ENCODE results near the gene RRM2. TPM values are rescaled to one million over a fixed set of nuclear protein-coding genes. Genes with fewer than 3 reads are reported as not detected.

RRM2 gene
- total and polyA plus RNA-seq, 8 donors: 1.2 to 30.3 (median 12.8) TPM

DNA sequence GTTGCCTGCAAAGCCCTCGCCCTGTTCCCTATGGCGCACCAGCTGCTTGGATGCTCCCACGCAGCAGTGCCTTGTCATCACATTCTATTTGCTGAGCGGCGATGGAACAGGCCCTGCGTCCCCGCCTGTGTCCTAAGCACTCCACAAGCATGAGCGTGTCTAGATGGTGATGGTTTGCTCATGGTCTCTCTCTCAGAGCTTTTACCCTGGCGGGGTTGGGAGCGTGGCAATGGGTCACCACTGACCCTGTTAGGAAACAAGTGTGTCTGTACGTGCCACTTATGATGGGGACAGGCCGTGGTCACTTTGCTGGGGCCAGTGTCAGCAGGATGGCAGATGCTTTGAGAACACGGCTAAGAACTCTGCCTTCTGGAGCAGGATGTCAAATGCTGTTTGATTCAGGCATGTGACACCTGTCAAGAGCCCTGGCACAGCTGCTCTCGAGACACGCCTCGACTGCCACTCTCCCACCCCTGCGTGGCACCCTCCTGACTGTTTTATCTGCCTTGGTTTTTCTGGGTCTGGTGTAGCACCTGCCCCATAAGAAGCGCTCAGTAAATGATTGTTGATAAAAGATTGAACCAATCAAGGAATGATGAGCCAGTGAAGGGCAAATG, 44.2 kb downstream of the RRM2 start:
- DNase-seq: no peak
- Histone ChIP-seq H3K27me3 (no peaks in the 10 kb centered on the region), H3K27ac (no peak overlapping the region), H3K4me1 (peaks cover 0 to 7% (median 0%) of the 10 kb centered on the region in 4 donors), H3K4me3 (no peak overlapping the region), H3K9me3 (no peaks in the 10 kb centered on the region), H3K36me3 (no peaks in the 10 kb centered on the region)
- intact Hi-C loops (cut with DNase I; ENCODE audit: low total_unique reads): no loop called here
- WGBS, 5 donors: 81 to 92% (median 88%) methylated on average over 18 of the region's 18 CpGs
- TF ChIP-seq, protein P1, sequence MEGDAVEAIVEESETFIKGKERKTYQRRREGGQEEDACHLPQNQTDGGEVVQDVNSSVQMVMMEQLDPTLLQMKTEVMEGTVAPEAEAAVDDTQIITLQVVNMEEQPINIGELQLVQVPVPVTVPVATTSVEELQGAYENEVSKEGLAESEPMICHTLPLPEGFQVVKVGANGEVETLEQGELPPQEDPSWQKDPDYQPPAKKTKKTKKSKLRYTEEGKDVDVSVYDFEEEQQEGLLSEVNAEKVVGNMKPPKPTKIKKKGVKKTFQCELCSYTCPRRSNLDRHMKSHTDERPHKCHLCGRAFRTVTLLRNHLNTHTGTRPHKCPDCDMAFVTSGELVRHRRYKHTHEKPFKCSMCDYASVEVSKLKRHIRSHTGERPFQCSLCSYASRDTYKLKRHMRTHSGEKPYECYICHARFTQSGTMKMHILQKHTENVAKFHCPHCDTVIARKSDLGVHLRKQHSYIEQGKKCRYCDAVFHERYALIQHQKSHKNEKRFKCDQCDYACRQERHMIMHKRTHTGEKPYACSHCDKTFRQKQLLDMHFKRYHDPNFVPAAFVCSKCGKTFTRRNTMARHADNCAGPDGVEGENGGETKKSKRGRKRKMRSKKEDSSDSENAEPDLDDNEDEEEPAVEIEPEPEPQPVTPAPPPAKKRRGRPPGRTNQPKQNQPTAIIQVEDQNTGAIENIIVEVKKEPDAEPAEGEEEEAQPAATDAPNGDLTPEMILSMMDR (IDR thresholded peaks at IDR 0.05): no peak
- TF ChIP-seq POLR2A (IDR thresholded peaks at IDR 0.05) (no peak), EP300 (IDR thresholded peaks at IDR 0.05) (no peak)

DNA sequence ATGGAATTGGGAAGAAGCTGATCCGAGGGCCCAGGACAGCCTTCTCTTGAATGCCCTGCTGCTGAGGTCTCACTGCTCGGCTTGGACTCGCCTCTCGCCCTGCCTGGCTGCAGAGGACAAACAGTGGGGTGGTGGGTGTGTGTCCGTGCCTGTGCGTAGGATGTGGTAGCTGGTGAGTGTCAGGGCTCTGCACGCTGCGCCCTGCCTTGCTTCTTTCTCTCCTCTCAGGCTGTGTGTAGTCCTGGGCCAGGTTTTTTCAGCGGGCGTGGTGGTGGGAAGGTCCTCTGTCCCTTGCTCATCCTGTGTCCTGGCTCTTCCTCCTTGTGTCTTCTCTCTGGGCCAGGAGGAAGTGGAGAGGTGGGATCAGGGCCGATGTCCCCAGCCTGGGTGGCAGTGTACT, 44.8 kb downstream of the RRM2 start:
- 93 to 97% (median 96%) methylated on average over 11 of the region's 11 CpGs for WGBS, 5 donors
- DNase-seq: no peak
- Histone ChIP-seq H3K27ac (no peak overlapping the region), H3K36me3 (no peaks in the 10 kb centered on the region), H3K9me3 (no peaks in the 10 kb centered on the region), H3K27me3 (no peaks in the 10 kb centered on the region), H3K4me3 (no peak overlapping the region), H3K4me1 (peaks cover 0 to 7% (median 0%) of the 10 kb centered on the region in 4 donors)
- TF ChIP-seq POLR2A (IDR thresholded peaks at IDR 0.05) (no peak), EP300 (IDR thresholded peaks at IDR 0.05) (no peak), POLR2AphosphoS5 (IDR thresholded peaks at IDR 0.05) (no peak)
- TF ChIP-seq, protein P1 (IDR thresholded peaks at IDR 0.05): no peak
- intact Hi-C loops (cut with DNase I; ENCODE audit: low total_unique reads): no loop called here

DNA sequence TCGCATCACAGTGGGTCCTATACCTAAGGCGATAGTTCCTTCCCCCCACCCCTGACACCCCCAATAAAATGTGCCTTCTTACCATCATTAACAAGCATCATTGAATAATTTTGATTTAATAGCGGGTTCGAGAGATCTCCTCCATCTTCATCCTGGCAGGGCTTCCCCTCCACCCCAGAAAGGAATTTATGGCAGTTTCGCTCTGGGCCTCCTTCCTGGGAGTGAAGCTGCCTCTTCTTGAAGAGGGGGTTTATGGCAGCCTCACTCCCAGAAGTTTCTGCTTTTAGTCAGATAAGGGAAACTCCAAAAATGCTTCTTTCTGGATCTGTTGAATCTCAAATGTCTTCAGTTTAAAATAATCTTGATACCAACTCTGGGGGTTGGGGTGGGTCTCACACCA, 45.7 kb downstream of the RRM2 start:
- DNase-seq: no peak
- TF ChIP-seq EP300 (IDR thresholded peaks at IDR 0.05) (no peak), POLR2A (IDR thresholded peaks at IDR 0.05) (no peak), POLR2AphosphoS5 (IDR thresholded peaks at IDR 0.05) (no peak)
- TF ChIP-seq, protein P1 (IDR thresholded peaks at IDR 0.05): no peak
- no peaks in the 10 kb centered on the region for H3K27me3 ChIP-seq
- H3K9me3 ChIP-seq: no peaks in the 10 kb centered on the region
- 92 to 97% (median 96%) methylated on average over 5 of the region's 5 CpGs for WGBS, 5 donors
- intact Hi-C loops (cut with DNase I; ENCODE audit: low total_unique reads): no loop called here
- peaks cover 0 to 7% (median 0%) of the 10 kb centered on the region in 4 donors for H3K4me1 ChIP-seq
- H3K4me3 ChIP-seq: no peak overlapping the region
- no peaks in the 10 kb centered on the region for H3K36me3 ChIP-seq
- H3K27ac ChIP-seq: no peak overlapping the region

DNA sequence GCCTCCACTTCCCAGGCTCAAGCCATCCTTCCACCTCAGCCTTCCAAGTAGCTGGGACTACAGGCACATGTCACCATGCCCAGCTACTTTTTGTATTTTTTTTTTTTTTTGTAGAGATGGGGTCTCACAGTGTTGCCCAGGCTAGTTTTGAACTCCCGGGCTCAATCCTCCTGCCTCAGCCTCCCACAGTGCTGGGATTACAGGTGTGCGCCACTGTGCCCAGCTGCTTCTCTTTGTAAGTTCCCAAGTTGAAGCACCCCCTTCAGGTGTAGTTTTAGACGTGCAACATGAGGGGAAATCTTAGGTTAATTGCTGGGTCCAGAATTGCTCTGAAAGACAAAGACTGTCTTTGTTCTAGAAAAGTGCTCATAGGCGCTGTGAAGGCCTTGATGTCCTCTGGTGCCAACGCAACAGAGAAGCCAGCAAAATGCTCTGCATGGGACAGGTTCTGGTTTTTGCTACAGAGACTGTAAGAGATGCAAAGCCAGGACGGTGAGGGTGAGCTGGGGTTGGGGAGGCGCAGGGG, 46.6 kb downstream of the RRM2 start:
- intact Hi-C loops (cut with DNase I; ENCODE audit: low total_unique reads): no loop called here
- Histone ChIP-seq H3K27ac (no peak overlapping the region), H3K9me3 (no peaks in the 10 kb centered on the region), H3K4me1 (peaks cover 0 to 7% (median 0%) of the 10 kb centered on the region in 4 donors), H3K27me3 (no peaks in the 10 kb centered on the region), H3K4me3 (no peak overlapping the region), H3K36me3 (no peaks in the 10 kb centered on the region)
- TF ChIP-seq, protein P1 (IDR thresholded peaks at IDR 0.05): no peak
- TF ChIP-seq POLR2AphosphoS5 (IDR thresholded peaks at IDR 0.05) (no peak), POLR2A (IDR thresholded peaks at IDR 0.05) (no peak), EP300 (IDR thresholded peaks at IDR 0.05) (no peak)
- DNase-seq: no peak
- 87 to 93% (median 90%) methylated on average over 7 of the region's 7 CpGs for WGBS, 5 donors

All from stomach (tissue), 9 donors.